NCI-H1092 (cell line): ENCODE measurements around the gene HADH.
"Not testable (repeated sequence)": the region's sequence is repeated elsewhere in the genome, so short reads cannot be mapped to it uniquely, and the experiment has no call there.

ENCODE experiments used
- DNase-seq: peaks from one replicate; lab custom pipeline; 2025; lab: John Stamatoyannopoulos, UW

The HADH gene

DNA sequence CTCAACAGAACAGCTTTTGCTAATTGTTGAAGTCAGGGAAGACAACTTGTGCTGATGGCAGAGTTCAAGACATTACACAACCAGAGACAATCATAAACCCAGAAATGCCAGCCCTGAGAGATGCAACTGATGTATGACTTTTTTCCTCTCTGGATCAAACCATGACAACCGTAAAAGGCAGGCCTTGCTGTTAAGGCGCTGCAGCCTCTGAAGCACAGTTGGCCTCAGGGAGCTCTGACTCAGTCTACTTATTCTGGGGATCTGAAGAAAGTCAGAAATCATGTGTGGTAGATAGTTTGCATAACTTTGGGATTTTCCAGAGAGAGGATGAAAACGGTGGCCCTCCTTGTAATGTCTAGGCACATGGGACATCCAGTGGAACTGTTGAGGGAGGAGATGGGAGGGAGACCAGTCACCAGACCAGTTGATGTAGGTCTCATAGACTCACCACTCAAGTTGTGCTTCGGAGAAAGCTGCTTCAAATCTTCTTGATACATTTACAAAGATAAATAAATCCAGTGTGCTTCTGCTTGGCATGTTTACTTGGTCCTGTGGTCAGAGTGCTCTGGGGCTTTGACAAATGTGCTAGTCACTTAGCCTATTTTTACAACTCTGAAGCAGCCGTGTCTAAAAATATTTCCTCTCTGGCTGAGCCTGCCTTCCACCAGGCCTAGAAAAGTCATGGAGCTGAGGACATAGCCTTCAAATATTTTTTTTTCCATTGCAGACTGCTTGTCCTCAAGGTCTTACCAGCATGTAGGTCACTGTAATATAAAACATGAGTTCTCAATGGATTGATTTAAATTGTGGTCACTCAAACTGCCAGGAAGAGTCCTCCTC, 7.5 kb downstream of the HADH start:
- no peak for DNase-seq

DNA sequence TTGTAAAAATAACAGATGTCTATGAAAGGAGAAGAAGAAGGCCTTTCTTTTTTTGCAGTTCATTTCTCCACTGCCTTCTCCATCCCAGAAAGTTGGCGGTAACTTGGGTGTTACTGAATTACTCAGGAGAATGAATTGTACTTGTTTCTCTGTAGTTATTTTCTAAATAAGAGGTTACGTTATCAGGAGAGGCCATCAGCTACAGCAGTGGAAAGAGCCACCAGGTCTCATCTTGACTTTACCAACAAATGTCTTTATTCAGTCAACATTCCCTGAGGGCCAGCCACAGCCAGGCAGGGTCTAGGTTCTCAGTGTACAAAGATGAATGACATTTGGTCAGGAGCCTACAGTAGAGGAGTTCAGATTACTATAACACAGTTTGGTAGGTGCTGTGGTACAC, 8.1 kb downstream of the HADH start:
- DNase-seq = no peak

DNA sequence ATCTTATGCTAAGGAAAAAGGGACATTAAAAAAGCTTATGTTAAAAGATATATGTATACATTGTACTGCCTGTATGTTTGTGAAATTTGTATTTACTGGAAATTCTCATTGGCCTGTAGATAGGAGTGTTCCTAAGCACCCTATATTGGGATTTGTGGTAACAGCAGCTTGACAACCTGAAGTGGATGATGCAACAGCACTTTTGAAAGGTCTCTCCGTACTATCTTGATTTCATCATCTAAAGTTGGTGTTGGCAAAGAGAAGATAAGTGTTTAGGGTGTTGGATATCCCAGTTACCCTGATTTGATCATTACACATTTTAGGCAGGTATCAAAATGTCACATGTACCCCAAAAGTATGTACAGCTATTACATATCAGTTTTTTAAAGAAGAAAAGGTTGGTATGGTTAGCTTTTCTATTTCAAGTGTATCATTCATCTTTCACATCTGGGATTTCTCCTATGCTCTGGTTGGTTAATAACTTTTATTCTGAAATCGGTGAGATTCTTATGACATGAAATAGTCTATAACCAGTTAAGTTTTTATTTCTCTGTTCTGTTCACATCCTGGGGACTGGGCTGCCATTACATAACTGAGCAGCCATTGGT, 10.3 kb downstream of the HADH start:
- DNase-seq = no peak

DNA sequence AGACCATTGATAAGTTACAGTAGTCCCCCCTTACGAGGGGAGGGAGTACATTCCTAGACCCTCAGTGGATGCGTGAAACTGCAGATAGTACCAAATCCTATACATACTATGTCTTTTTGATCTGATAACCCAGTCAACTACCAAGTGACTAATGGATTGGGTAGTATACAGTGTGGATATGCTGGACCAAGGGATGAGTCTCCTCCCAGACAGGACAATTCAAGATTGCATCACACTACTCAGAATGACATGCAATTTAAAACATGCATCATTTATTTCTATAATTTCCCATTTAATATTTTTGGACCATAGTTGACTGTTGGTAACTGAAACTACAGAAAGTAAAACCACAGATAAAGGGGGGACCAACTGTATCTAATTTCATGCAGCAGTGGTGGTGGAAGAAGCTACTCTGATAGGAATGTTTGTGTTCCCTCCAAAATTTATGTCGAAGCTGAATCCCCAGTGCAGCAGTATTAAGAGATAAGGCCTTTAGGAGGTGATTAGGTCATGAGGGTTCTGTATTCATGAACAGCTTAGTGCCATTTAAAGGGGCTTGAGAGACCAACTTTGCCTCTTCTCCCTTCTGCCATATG, 11.9 kb downstream of the HADH start:
- DNase-seq = no peak

DNA sequence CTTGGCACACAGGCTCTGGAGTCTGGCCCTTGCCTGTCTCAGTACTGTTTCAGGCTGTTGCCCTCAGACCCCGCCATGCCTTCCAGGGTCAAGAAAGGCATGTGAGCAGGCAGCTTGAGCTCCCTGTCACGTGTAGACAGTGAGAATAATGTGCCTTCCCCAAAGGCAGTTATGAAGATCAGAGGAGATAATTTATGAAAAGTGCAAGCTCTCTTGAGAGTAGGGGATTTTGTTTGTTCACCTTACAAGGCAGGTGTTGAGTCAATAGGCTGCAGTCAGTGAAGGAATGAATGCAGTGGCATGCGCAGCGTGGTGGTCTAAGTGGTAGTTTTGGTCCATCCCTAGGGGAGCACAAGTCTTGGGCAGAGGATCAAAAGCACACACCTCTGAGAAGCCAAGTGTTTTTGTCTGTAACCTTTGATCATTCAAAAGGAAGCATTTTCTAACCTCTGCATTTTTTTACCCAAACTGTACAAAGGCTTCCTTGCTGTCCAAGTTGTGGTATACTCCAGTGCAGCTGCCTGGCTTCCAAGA, 14.4 kb downstream of the HADH start:
- no peak for DNase-seq

DNA sequence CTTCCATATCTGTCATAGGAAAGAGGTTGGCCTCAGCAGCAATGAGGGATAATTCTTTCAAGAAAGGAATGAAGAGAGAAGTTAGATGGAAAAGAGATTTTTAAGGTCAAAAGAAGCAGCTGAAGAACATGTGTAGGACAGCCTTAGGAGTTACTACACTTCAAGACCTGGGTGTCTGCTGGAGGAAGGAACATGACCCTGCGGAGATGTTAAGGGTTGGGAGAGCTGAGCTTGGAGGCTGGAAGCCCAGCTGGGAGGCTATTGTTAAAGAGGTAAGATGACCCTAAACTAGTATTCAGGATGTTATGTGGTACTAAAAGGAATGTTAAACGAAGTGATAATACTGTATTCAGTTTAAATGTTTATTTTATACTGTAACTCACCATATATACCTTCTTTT, 15.0 kb downstream of the HADH start:
- DNase-seq = no peak

DNA sequence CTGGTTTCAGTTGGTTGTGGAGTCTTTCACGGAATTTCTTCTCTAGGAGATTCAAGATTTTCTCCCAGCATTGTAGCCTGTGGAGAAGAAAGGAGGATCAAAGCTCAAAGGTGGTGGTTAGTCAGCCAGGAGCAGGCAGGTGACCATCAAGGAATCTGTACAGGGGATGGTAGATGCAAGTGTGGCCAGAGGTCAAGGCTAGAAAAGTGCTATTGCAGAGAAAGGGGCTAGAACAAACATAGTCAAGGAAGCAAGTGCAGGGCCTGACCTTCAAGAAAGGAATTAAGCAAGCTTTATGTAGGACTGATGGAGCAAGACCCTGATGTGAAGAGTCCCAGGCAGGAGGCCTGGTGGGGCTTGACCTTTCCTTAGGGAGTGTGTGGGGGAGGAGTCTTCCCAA, 16.1 kb downstream of the HADH start:
- DNase-seq = no peak

DNA sequence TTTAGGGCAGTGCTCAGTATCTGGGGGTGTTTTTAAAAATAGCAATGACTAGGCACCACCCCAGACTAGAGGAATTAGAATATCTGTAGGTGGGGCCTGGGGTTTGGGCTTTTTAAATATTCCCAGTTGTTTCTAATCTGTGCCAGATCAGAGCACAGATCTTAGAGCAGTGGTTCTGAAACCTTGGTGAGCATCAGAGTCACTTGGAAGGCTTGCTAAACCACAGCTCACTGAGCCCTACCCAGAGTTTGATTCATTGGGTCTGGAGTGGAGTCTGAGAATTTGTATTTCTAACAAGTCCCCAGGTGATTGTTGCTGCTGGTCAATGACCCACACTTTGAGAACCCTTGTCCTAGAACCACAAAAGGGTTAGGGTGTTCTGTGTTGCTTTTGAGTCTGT, 16.7 kb downstream of the HADH start:
- DNase-seq = no peak

DNA sequence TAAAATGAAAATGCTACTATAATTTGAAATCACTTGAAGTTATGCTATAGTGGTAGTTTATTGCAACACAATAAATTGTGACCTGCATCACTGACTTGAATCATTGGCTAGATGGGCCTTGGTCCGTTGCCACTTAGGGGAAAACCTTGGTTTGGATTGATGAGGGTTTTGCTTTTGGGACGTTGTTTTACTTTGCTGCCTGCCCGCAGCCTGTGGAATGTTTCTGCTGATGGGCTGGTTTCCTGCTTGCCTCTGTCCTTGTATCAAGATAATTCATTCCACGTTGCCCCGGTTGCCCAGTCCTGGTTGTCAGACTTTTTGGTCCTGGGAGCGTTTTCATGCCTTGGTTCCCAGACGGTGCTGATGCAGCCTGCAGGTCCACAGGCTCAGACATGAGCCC, 18.3 kb downstream of the HADH start:
- no peak for DNase-seq

DNA sequence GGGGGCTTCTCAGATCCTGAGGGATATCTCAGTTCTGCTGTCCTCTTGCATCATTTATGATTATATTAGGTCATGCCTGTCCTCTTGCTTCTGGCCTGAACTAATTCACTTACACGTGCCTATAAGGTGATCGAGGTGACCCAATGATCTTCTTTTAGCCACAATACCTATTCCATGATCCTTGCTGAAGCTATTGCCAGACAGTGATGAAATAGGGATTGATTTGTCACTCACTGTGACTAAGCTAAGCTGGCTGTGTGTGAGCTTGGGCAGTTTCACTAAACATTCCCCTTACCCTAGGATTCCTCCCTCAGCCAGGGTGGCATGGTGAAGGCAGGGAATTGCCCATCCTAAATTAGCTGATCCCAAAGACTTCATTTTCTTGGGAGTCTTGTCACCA, 19.0 kb downstream of the HADH start:
- no peak for DNase-seq

DNA sequence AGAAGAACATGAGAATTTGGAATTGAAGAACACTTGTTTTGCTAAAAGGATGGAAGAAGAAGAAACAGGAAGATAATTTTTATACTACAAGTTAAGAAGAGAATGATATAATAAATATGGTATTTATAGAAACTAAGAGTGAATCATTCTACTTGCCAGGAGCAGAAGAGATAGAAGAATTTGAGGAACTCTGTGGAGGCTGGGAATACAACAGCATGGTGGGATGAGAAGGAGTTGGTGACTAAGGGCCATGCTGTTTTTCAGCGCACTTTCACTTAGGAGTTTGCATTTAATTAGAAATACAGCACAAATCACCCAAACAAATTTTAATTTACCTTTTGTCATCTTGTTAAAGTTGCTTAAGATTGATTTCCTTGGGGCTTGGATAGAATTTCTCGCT, 20.5 kb downstream of the HADH start:
- no peak for DNase-seq

DNA sequence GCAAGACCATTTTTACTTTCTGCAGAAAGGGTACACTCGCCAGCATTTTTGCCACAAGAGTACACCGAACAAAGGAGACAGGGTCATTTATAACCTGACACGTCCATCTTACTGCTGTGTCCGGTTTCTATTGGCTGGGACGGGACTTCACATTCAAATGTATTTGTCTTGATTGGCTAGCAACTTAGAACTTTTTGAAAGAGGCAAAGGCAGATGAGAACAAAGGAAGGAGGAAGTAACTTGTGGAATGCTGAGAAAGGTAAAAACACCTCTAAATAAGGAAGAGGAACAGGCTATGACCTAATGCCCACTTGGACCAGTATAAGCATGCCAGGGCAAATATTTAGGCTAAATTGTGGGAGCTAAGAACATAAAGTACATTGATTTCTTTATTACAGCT, 22.7 kb downstream of the HADH start:
- not testable (repeated sequence) for DNase-seq

DNA sequence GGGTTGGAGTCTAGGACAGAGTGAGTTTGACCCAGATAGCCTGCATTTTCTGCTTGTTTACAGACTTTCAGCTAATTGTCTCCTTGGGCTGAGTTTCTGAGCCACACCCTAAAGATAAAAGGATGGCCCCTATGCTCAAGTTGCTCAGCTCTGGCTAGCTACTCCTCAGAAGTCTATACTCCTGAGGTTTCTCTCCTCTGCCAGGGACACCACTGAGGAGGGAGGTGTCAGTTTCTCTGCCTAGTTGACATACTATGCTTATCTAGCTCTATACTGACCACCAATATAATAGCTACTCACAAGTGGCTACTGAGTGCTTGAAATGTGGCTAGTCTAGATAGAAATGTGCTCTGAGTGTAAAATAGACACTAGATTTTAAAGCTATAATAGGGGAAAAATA, 23.6 kb downstream of the HADH start:
- no peak for DNase-seq

DNA sequence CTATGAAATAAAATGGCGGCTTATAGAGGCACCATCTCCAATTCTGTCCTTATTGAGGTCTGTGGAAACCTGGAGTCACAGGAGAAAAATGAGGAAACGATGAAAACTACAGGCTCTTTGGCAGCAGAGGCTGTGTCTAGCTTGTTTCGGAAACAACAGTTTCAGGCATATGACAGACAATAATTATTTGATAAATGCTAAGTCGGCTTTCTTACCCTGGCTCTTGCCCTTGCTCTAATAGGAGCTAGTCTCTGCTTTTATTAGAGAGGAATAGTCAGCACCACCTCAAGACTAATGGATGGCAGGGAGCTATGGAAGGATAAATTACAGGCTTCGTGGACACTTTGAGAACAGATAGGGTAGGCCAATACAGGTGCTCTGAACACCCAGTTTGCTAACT, 24.3 kb downstream of the HADH start:
- DNase-seq = no peak

DNA sequence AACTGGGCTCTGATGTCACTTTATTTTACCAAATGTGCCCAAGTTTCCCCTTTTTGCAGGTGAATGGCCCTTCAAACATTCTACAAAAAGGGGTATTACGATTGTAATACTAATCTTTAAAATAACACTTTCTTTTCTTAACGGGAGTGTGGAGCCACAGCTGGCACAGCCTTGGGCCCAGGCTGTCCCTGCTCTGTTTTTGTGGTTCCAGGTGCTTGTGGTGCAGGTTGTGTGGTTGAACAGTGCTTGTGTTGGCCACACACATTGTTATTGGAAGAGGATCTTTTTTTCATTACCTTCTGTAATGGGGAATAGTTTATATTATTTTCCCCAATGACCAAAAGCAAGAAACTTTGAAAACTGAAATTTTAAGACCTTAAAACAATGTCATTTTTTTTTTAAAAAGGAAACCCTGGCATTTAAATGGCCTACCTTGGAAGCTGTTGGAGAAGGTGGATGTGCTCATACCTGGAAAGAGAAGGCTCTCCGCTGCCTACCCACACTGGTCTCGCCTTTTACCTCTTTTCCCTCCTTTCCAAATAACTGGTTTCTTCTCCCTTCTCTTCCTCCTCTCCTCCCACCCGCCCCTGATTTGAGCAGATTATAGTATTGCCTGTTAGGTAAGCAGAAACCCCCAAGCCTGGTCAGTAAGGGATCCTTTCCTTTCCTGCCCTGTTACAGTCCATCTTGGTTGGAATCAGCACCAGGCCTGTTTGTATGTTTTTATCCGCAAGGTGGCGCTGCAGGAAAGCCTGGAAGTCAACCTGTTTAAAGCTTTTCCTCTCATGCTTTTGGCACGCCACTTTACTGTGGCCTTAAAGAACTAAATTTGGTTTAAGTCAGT, 28.6 kb downstream of the HADH start:
- peak; percentile 29 for DNase-seq

DNA sequence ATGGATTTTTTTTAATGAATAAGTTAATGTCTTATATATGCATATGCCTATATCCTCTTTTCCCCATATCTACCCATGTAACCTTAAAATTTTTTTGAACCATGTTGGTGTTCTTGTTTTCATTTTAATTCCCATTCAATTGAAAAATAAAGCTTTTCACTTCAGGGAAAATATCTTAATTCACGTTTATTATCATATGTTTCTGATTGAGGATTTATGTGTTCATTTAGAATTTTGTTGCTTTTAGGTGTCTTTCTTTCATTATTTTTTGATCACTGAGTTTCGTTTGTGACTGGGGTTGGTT, 29.1 kb downstream of the HADH start:
- no peak for DNase-seq

DNA sequence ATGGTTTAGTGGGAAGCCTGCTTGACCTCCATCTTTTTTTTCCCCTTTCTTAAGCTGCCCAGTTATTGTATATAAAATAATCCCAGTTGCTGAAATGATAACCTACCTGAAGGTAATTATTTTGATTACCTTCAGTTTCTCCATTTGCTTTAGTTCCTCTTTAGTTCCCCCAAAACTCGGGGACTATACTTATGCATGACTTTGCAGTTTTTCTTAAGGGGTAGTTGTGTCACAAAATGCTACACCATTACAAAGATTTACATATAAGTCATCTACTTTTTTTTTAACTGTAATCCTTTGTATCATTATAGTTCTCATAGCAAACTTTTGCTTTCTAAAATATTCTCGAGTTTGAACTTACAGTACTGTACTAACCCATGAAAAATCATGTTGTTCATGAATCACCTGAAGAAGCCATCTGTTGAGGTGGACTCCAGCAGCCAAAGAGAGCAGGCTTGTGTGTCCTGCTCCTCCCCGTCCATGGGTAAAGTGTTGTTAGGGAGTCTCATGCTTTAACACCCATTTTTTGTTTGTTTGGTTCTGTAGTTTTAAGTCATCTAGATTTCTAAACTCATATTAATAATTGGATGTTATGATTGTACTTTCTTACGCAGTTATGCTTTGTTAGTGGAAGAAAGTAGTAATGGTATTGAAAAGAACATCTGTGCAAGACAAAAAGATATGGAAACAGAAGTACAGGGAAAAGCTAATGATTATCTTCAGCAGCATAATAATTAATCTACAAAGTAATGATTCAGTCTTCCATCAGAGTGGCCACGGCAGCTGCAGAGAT, 34.6 kb downstream of the HADH start:
- no peak for DNase-seq

DNA sequence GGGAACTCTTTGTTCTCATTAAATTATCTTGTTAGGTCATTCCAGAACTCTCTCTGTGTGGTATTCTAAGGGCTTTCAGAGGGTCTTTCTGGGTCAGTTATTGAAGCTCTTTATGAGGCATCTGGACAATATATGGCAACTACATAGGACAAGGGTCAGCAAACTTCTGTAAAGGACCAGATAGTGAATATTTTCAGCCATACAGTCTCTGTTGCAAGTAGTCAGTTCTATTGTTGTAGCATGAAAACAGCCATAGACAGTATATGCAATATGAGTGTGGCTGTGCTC, 35.1 kb downstream of the HADH start:
- DNase-seq = no peak

DNA sequence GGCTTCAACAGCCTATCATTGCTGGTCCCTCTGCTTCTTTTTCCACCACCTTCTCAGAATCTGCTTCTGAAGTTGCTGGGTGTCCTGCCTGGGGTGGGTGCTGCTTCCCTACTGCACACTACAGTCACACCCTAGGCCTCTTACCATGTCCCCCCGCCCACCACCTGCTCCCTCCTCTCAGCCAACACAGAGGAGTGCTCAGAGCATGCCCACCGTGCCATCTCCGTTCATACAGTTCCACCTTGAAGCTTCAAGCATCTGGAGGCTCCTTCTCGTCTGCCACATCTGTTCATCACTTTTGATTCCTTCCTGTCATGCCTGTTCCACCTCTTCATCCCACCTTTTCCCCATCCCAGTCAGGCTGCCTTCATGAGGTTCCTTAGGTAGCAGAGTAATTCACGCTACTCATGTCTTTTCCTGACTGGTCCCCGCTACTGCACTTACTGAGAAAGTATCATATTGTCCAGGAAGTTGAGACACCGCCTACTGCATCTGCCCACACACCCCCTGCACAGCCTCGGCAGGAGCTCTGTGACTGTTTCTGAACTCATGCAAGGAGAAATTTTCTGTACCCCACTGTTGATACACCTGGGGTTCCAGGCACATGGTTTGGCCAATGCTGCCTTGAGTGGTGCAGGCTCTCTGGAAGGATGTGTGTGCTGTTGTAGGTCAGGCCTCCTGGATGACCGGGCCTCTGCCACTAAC, 39.5 kb downstream of the HADH start:
- DNase-seq = no peak

DNA sequence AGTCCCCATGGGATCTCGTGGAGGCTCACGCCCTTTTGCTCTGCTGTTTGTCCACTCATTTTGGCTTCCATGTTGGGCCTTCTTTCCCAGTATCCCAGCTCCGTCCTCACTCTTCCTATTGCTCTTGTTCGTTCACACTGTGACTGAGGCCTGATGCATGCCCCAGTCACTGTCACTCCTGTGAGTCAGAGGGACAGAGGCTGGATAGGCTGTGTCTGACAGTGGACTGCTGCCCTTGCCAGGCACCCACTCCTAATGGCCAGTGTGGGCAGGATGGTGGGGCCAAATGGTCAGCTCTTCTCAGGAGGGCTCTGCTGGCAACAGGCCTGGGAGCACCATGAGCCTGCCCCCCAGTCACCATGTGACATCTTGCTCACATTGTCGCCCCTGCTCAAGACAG, 40.0 kb downstream of the HADH start:
- no peak for DNase-seq

DNA sequence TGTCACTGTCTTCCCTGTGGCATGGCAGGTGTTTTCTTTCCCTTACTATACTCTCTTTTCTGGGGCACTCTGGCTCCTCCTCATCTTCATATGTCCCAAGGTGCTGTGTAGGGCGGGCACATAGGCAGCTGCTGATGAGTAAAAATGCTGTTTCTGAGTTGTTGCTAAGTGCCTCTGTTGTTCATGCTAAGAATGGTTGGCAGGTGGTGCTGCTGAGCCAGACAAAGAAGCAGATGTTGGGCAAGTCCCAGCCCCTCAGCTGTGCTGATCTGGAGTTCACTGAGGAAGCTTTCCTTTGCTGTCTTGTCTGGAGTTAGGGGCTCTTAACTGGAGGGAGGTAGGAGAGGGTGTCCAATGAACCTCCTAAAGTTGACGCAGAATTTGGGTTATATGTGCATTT, 40.6 kb downstream of the HADH start:
- peak; percentile 12 for DNase-seq
